Measurements from ENCODE around the gene MYO7A. TPM values are rescaled to one million over a fixed set of nuclear protein-coding genes. Genes with fewer than 3 reads are reported as not detected.
A peak's percentile ranks its signal among the peaks of the same experiment; 100 is the strongest.

The MYO7A gene
- total and polyA plus RNA-seq, 2 of the 8 experiments (the other 6 are each of a cell fraction or from before 2014, with no cell fraction given) = 1.5 to 1.9 TPM

- H3K27ac ChIP-seq (ENCODE audit: low read depth, low read length) = no peak overlapping the region
- peak overlapping the region; percentile 61; the same call in 1 of the 2 replicates for H2BK15ac ChIP-seq (ENCODE audit: low read length)
- no peak overlapping the region for H4K5ac ChIP-seq (ENCODE audit: insufficient read length, low read depth, low read length)
- H3K4me3 ChIP-seq (ENCODE audit: extremely low read depth in 1 of 4, insufficient read depth in 2 of 4, low read depth in 3 of 4, low read length in 4 of 4) = no peak overlapping the region
- H2BK5ac ChIP-seq (ENCODE audit: low read depth, low read length) = no peak overlapping the region; the same call in 1 of the 2 replicates
- no peak overlapping the region for H3K18ac ChIP-seq (ENCODE audit: extremely low read depth, low read length)
- no peak for FAIRE-seq
- peaks cover 0 to 2% (median 0%) of the 10 kb centered on the region in 4 experiments; a peak in 2 of 7 replicates for H3K27me3 ChIP-seq (replicated peaks in 1 of 4; ENCODE audit: control insufficient read depth in 3 of 4, extremely low read depth in 1 of 4, insufficient read depth in 3 of 4, low read length in 3 of 4)
- no peaks in the 10 kb centered on the region for H4K20me1 ChIP-seq (replicated peaks in 1 of 2; ENCODE audit: control insufficient read depth in 1 of 2, insufficient read depth in 2 of 2, low read length in 2 of 2)
- ChIA-PET CTCF (ENCODE audit: partially characterized antibody) (interaction anchor here (0.6 to 13.9 kb wide), 14 partner anchors 10 to 500 kb away, joined by 3 to 248 read pairs (median 4); no protein-coding TSS in a partner anchor), POLR2A (ENCODE audit: partially characterized antibody) (interaction anchor here (0.6 to 1.2 kb wide), 3 partner anchors 20 to 497 kb away, joined by 3 to 4 read pairs (median 3); no protein-coding TSS in a partner anchor)
- H3K4me2 ChIP-seq (ENCODE audit: insufficient read depth in 1 of 2, low read depth in 2 of 2, low read length in 2 of 2) = no peak overlapping the region
- no peaks in the 10 kb centered on the region for H3K36me3 ChIP-seq (ENCODE audit: control insufficient read depth in 2 of 4, insufficient read depth in 4 of 4, low read length in 3 of 4)
- peaks cover 6% of the 10 kb centered on the region; the same call in 1 of the 2 replicates for H3K23me2 ChIP-seq (ENCODE audit: low read depth, low read length)
- H2BK20ac ChIP-seq (ENCODE audit: low read length) = no peak overlapping the region
- peak overlapping the region; percentile 53 for H4K91ac ChIP-seq (replicated peaks; ENCODE audit: insufficient read length, low read length)
- no peak overlapping the region for H3K23ac ChIP-seq (ENCODE audit: insufficient read length)
- H3K9me3 ChIP-seq (ENCODE audit: insufficient read depth in 2 of 2, low read depth in 1 of 2, low read length in 1 of 2) = no peaks in the 10 kb centered on the region
- H3K79me1 ChIP-seq (ENCODE audit: low read depth, low read length) = no peaks in the 10 kb centered on the region
- H2BK120ac ChIP-seq (replicated peaks; ENCODE audit: low read depth, low read length) = no peak overlapping the region
- 85% methylated on average over 11 of the region's 11 CpGs; no CpG with 5 or more reads in 1 of the 2 experiments for WGBS, 2 experiments (ENCODE audit: extremely low coverage in 1 of 2, insufficient coverage in 1 of 2, insufficient read length in 1 of 2, insufficient replicate concordance in 2 of 2, low coverage in 1 of 2, low lambda C conversion rate in 2 of 2, missing lambda C conversion rate in 1 of 2)
- no peak overlapping the region for H2BK12ac ChIP-seq (ENCODE audit: low read depth, low read length)
- no peak for DNase-seq (ENCODE audit: low read depth in 1 of 2, low spot score in 2 of 2)
- TF ChIP-seq RFX5 (IDR thresholded peaks at IDR 0.05; ENCODE audit: borderline replicate concordance, low read depth, low read length) (no peak), SIX5 (IDR thresholded peaks at IDR 0.05; ENCODE audit: low read depth, low read length) (no peak), BRCA1 (IDR thresholded peaks at IDR 0.05; ENCODE audit: low read depth, low read length) (no peak), ATF2 (IDR thresholded peaks at IDR 0.05; ENCODE audit: low read length) (no peak), MAFK (IDR thresholded peaks at IDR 0.05; ENCODE audit: low read depth, low read length) (no peak), CEBPB (IDR thresholded peaks at IDR 0.05; ENCODE audit: low read depth, low read length) (no peak), GTF2F1 (IDR thresholded peaks at IDR 0.05; ENCODE audit: borderline replicate concordance, low read depth, low read length) (no peak), PHF8 (conservative IDR thresholded peaks at IDR 0.05; ENCODE audit: low read depth, low read length) (no peak)
- H3K4me1 ChIP-seq (replicated peaks in 1 of 4; ENCODE audit: control insufficient read depth in 3 of 4, insufficient read depth in 4 of 4, low read length in 3 of 4) = peaks cover 4 to 15% (median 9%) of the 10 kb centered on the region in 4 experiments
- no peak overlapping the region for H3K9ac ChIP-seq (replicated peaks in 1 of 4; ENCODE audit: extremely low read depth in 1 of 4, low read depth in 3 of 4, low read length in 3 of 4)
- no peak overlapping the region for H3K56ac ChIP-seq (replicated peaks; ENCODE audit: insufficient read length, low read depth, low read length)
- H3K4ac ChIP-seq (replicated peaks; ENCODE audit: insufficient read length, low read depth, low read length) = no peak overlapping the region
- H4K8ac ChIP-seq (ENCODE audit: extremely low read depth, insufficient read depth, low read length) = no peak overlapping the region; the same call in 1 of the 2 replicates
- no peaks in the 10 kb centered on the region for H3K79me2 ChIP-seq (ENCODE audit: control insufficient read depth in 1 of 2, insufficient read depth in 2 of 2, low read length in 2 of 2)
- H2AK5ac ChIP-seq (ENCODE audit: low read depth, low read length) = no peak overlapping the region
- H3K14ac ChIP-seq (ENCODE audit: insufficient read length) = no peak overlapping the region
- no peak overlapping the region for H2AFZ ChIP-seq (ENCODE audit: low read length)
Observed at GRCh38 chr11:77129842-77130756, 2.1 kb downstream of the MYO7A start.
